Liver (tissue), 9 donors: Measurements from ENCODE around the gene MFF. TPM values are rescaled to one million over a fixed set of nuclear protein-coding genes. Genes with fewer than 3 reads are reported as not detected.

Experiments
- DNase-seq: peaks from one replicate; pipeline ENCODE4 v3.0.0-alpha.2; 2017; ENCODE audit warnings: low spot score
- H3K27ac ChIP-seq, 2 donors: one replicate each; pipeline ENCODE4 v1.7.0; 2013; ENCODE audit warnings: inconsistent platforms in 2 of 2, low read length in 2 of 2, control low read depth in 1 of 2, low read depth in 1 of 2, mild to moderate bottlenecking in 1 of 2
- H3K27me3 ChIP-seq, 4 donors: one replicate each; pipeline versions ENCODE4 v1.6.1 to v1.7.0; 2013; ENCODE audit warnings: low read length in 3 of 4, inconsistent platforms in 1 of 4, mild to moderate bottlenecking in 1 of 4, moderate library complexity in 1 of 4; ENCODE audit not compliant: control insufficient read depth in 4 of 4, insufficient read depth in 4 of 4
- H3K36me3 ChIP-seq, 4 donors: one replicate each; pipeline versions ENCODE4 v1.6.1 to v1.7.0; 2013; ENCODE audit warnings: low read length in 3 of 4, mild to moderate bottlenecking in 3 of 4, low read depth in 1 of 4, moderate library complexity in 1 of 4; ENCODE audit not compliant: control insufficient read depth in 4 of 4, insufficient read depth in 3 of 4
- H3K4me1 ChIP-seq, 4 donors: one replicate each; pipeline versions ENCODE4 v1.6.1 to v1.7.0; 2013; ENCODE audit warnings: low read length in 3 of 4, mild to moderate bottlenecking in 3 of 4, moderate library complexity in 1 of 4; ENCODE audit not compliant: control insufficient read depth in 4 of 4, insufficient read depth in 4 of 4
- H3K4me3 ChIP-seq, 3 donors: one replicate each; pipeline versions ENCODE4 v1.6.1 to v1.7.0; 2013; ENCODE audit warnings: low read length in 3 of 3, control low read depth in 1 of 3, low read depth in 1 of 3, mild to moderate bottlenecking in 1 of 3
- H3K9ac ChIP-seq, 2 donors: one replicate each; pipeline ENCODE4 v1.7.0; 2013; ENCODE audit warnings: low read length in 2 of 2, mild to moderate bottlenecking in 2 of 2, moderate library complexity in 2 of 2, control low read depth in 1 of 2, low read depth in 1 of 2
- H3K9me3 ChIP-seq, 4 donors: one replicate each; pipeline versions ENCODE4 v1.6.1 to v1.7.0; 2013; ENCODE audit warnings: low read length in 3 of 4; ENCODE audit not compliant: control insufficient read depth in 4 of 4
- CTCF ChIP-seq: fragments of 150-350 bp; IDR thresholded peaks from 2 replicates; pipeline ENCODE4 v1.5.1; 2017; ENCODE audit warnings: improper control_type of control experiment, low read depth, low read length; ENCODE audit not compliant: missing input control
- EGR1 ChIP-seq, 2 donors: IDR thresholded peaks; 2 replicates each; pipeline ENCODE4 v1.6.1; 2016 to 2018; ENCODE audit warnings: antibody characterized with exemption in 2 of 2, low read depth in 2 of 2
- FOXA1 ChIP-seq: IDR thresholded peaks from 2 replicates; pipeline ENCODE4 v1.6.1; 2016; ENCODE audit warnings: antibody characterized with exemption
- FOXA2 ChIP-seq: IDR thresholded peaks from 2 replicates; pipeline ENCODE4 v1.6.1; 2016; ENCODE audit warnings: antibody characterized with exemption
- GABPA ChIP-seq, 2 donors: IDR thresholded peaks in 1 of 2; conservative IDR thresholded peaks in 1 of 2; 2 replicates each; pipeline ENCODE4 v1.6.1; 2016; ENCODE audit warnings: antibody characterized with exemption in 2 of 2, mild to moderate bottlenecking in 1 of 2, moderate library complexity in 1 of 2
- HNF4A ChIP-seq, 2 donors: conservative IDR thresholded peaks; 2 replicates each; pipeline ENCODE4 v1.6.1; 2016; ENCODE audit warnings: antibody characterized with exemption in 2 of 2, mild to moderate bottlenecking in 2 of 2
- HNF4G ChIP-seq: IDR thresholded peaks from 2 replicates; pipeline ENCODE4 v1.6.1; 2016; ENCODE audit warnings: antibody characterized with exemption
- JUND ChIP-seq, 2 donors: IDR thresholded peaks; 2 replicates each; pipeline ENCODE4 v1.6.1; 2016; ENCODE audit warnings: antibody characterized with exemption in 2 of 2
- NR2F2 ChIP-seq: IDR thresholded peaks from 2 replicates; pipeline ENCODE4 v1.6.1; 2016; ENCODE audit warnings: antibody characterized with exemption
- RAD21 ChIP-seq, 2 donors: IDR thresholded peaks; 2 replicates each; pipeline ENCODE4 v1.6.1; 2016; ENCODE audit warnings: antibody characterized with exemption in 2 of 2, mild to moderate bottlenecking in 2 of 2
- RXRA ChIP-seq, 2 donors: IDR thresholded peaks; 2 replicates each; pipeline ENCODE4 v1.6.1; 2017 to 2018; ENCODE audit warnings: antibody characterized with exemption in 2 of 2, mild to moderate bottlenecking in 1 of 2
- SP1 ChIP-seq: IDR thresholded peaks from 2 replicates; pipeline ENCODE4 v1.6.1; 2018; ENCODE audit warnings: antibody characterized with exemption, mild to moderate bottlenecking
- TAF1 ChIP-seq: conservative IDR thresholded peaks from 2 replicates; pipeline ENCODE4 v1.6.1; 2016; ENCODE audit warnings: antibody characterized with exemption, mild to moderate bottlenecking
- YY1 ChIP-seq: IDR thresholded peaks from 2 replicates; pipeline ENCODE4 v1.6.1; 2016; ENCODE audit warnings: antibody characterized with exemption, mild to moderate bottlenecking
- ZBTB33 ChIP-seq: IDR thresholded peaks from 2 replicates; pipeline ENCODE4 v1.6.1; 2016; ENCODE audit warnings: antibody characterized with exemption
- WGBS: extraction: QIAGEN DNeasy Blood & Tissue Kit; methylation state at CpG from one replicate; pipeline ENCODE4 v1.1.7; 2013; 5-methylcytosine and 5-hydroxymethylcytosine counted together
- polyA plus RNA-seq, 2 donors: library from polyadenylated mRNA; stranded (reverse) in 1 of 2; unstranded in 1 of 2; fragments of 200-250 nt in 1 of 2; fragments of >200 nt in 1 of 2; fragmentation: Nextera tagmentation in 1 of 2; extraction: Ambion mirVana in 1 of 2; gene quantifications; one replicate each; pipeline versions ENCODE4 v1.2.1 to v1.2.3, GENCODE V29; 2013 to 2015
- total RNA-seq, 2 donors: library from RNA; depleted of rRNA; stranded (reverse); fragments of >200 nt; gene quantifications; one replicate each; pipeline ENCODE4 v1.2.3, GENCODE V29; 2014
- TF ChIP-seq, protein P1 (sequence below): IDR thresholded peaks from 2 replicates; pipeline ENCODE4 v1.6.1; 2016; ENCODE audit warnings: antibody characterized with exemption
- TF ChIP-seq, protein P2 (sequence below): IDR thresholded peaks from 2 replicates; pipeline ENCODE4 v1.6.1; 2016; ENCODE audit warnings: antibody characterized with exemption, mild to moderate bottlenecking
- TF ChIP-seq, protein P3 (sequence below): IDR thresholded peaks from 2 replicates; pipeline ENCODE4 v1.6.1; 2016; ENCODE audit warnings: antibody characterized with exemption
- donor health status: healthy.
- donor health status: healthy.
- donor health status: healthy.
- donor health status: healthy.
- donor health status: healthy.

Gene MFF
- total and polyA plus RNA-seq, 4 donors = 28.9 to 40.8 (median 33.2) TPM

GRCh38 chr2:227296671-227297405 lies 28.2 kb upstream of the MFF start:
- Histone ChIP-seq H3K4me1 (no peaks in the 10 kb centered on the region), H3K4me3 (no peak overlapping the region), H3K9ac (no peak overlapping the region), H3K9me3 (no peaks in the 10 kb centered on the region), H3K27ac (no peak overlapping the region), H3K36me3 (no peaks in the 10 kb centered on the region), H3K27me3 (no peaks in the 10 kb centered on the region)
- no peak for DNase-seq
- 92% methylated on average over 3 of the region's 3 CpGs for WGBS
- TF ChIP-seq NR2F2 = no peak
- TF ChIP-seq JUND (IDR thresholded peaks at IDR 0.05) = no peak
- TF ChIP-seq, protein P1, sequence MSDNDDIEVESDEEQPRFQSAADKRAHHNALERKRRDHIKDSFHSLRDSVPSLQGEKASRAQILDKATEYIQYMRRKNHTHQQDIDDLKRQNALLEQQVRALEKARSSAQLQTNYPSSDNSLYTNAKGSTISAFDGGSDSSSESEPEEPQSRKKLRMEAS = no peak
- no peak for TF ChIP-seq HNF4G
- TF ChIP-seq SP1 = no peak
- TF ChIP-seq EGR1 (IDR thresholded peaks at IDR 0.05; ENCODE audit: low read depth in 2 of 2) = no peak

GRCh38 chr2:227301523-227301922 lies 23.5 kb upstream of the MFF start:
- H3K4me1 ChIP-seq = no peaks in the 10 kb centered on the region
- H3K27me3 ChIP-seq = no peaks in the 10 kb centered on the region
- H3K36me3 ChIP-seq = no peaks in the 10 kb centered on the region
- 87% methylated on average over 1 of the region's 1 CpG for WGBS
- no peak for DNase-seq
- H3K9ac ChIP-seq = no peak overlapping the region
- H3K27ac ChIP-seq = no peak overlapping the region
- TF ChIP-seq, protein P1 = no peak
- TF ChIP-seq RXRA (IDR thresholded peaks at IDR 0.05) = no peak
- TF ChIP-seq GABPA (IDR thresholded peaks at IDR 0.05 in 1 of 2, conservative IDR thresholded peaks at IDR 0.05 in 1 of 2) = no peak
- TF ChIP-seq, protein P2, sequence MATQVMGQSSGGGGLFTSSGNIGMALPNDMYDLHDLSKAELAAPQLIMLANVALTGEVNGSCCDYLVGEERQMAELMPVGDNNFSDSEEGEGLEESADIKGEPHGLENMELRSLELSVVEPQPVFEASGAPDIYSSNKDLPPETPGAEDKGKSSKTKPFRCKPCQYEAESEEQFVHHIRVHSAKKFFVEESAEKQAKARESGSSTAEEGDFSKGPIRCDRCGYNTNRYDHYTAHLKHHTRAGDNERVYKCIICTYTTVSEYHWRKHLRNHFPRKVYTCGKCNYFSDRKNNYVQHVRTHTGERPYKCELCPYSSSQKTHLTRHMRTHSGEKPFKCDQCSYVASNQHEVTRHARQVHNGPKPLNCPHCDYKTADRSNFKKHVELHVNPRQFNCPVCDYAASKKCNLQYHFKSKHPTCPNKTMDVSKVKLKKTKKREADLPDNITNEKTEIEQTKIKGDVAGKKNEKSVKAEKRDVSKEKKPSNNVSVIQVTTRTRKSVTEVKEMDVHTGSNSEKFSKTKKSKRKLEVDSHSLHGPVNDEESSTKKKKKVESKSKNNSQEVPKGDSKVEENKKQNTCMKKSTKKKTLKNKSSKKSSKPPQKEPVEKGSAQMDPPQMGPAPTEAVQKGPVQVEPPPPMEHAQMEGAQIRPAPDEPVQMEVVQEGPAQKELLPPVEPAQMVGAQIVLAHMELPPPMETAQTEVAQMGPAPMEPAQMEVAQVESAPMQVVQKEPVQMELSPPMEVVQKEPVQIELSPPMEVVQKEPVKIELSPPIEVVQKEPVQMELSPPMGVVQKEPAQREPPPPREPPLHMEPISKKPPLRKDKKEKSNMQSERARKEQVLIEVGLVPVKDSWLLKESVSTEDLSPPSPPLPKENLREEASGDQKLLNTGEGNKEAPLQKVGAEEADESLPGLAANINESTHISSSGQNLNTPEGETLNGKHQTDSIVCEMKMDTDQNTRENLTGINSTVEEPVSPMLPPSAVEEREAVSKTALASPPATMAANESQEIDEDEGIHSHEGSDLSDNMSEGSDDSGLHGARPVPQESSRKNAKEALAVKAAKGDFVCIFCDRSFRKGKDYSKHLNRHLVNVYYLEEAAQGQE = no peak
- TF ChIP-seq TAF1 = no peak
- TF ChIP-seq RAD21 (IDR thresholded peaks at IDR 0.05) = no peak
- no peak for TF ChIP-seq YY1
- TF ChIP-seq ZBTB33 = no peak
- no peak for TF ChIP-seq NR2F2
- no peak for TF ChIP-seq HNF4G
- no peak for TF ChIP-seq CTCF
- no peak for TF ChIP-seq EGR1 (IDR thresholded peaks at IDR 0.05; ENCODE audit: low read depth in 2 of 2)
- TF ChIP-seq JUND (IDR thresholded peaks at IDR 0.05) = no peak
- TF ChIP-seq FOXA2 = no peak
- no peak for TF ChIP-seq HNF4A (conservative IDR thresholded peaks at IDR 0.05)
- TF ChIP-seq FOXA1 = no peak
- TF ChIP-seq, protein P3, sequence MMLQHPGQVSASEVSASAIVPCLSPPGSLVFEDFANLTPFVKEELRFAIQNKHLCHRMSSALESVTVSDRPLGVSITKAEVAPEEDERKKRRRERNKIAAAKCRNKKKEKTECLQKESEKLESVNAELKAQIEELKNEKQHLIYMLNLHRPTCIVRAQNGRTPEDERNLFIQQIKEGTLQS = no peak
- TF ChIP-seq SP1 = no peak
- H3K4me3 ChIP-seq = no peak overlapping the region
- no peaks in the 10 kb centered on the region for H3K9me3 ChIP-seq
